ENCODE measurements around the gene NAV2.

DNA sequence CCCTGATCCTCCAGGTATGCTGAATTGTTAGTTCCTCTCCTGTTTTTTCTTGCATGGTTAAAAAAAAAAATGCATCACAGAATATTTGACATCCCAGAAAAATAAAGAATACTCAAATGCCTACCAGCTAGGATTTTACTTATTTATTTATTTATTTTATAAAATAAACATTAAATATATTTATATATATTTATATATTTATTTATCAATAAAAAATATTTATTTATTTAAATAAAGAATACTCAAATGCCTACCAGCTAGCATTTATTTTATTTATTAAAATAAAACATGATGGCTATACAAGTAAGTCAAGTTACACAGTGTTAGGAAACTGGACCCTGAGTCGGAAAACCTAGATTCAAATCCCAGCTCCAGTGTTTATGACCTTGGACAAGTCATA lies 164.1 kb downstream of the NAV2 start:
- TF ChIP-seq, protein P1, sequence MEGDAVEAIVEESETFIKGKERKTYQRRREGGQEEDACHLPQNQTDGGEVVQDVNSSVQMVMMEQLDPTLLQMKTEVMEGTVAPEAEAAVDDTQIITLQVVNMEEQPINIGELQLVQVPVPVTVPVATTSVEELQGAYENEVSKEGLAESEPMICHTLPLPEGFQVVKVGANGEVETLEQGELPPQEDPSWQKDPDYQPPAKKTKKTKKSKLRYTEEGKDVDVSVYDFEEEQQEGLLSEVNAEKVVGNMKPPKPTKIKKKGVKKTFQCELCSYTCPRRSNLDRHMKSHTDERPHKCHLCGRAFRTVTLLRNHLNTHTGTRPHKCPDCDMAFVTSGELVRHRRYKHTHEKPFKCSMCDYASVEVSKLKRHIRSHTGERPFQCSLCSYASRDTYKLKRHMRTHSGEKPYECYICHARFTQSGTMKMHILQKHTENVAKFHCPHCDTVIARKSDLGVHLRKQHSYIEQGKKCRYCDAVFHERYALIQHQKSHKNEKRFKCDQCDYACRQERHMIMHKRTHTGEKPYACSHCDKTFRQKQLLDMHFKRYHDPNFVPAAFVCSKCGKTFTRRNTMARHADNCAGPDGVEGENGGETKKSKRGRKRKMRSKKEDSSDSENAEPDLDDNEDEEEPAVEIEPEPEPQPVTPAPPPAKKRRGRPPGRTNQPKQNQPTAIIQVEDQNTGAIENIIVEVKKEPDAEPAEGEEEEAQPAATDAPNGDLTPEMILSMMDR (IDR thresholded peaks at IDR 0.05) = no peak
- TF ChIP-seq EZH2 (IDR thresholded peaks at IDR 0.05) = no peak
- no peak for TF ChIP-seq EZH2phosphoT487 (IDR thresholded peaks at IDR 0.05)

All from neural progenitor cell (in vitro differentiated cells).